Endothelial cell of umbilical vein (primary cell): ENCODE data around the gene PDIA4. TPM values are rescaled to one million over a fixed set of nuclear protein-coding genes. Genes with fewer than 3 reads are reported as not detected.

ENCODE experiments used
- BruUV-seq: library from RNA; stranded (reverse); fragments of 400-500 nt; replicated peaks from 2 replicates; lab custom pipeline; 2021; lab: Mats Ljungman, UMichigan
- CTCF ChIA-PET: fragments of 300-600, 350-600 bp; sonication (Branson Sonifier 250); formaldehyde crosslinking; loops from one replicate; lab custom pipeline; 2021; ENCODE audit warnings: antibody characterized with exemption, inconsistent platforms; lab: Charles Lee
- POLR2A ChIA-PET: fragments of 300-600, 350-600 bp; sonication (Branson Sonifier 250); formaldehyde crosslinking; loops from one replicate; lab custom pipeline; 2021; ENCODE audit warnings: antibody characterized with exemption, inconsistent platforms; lab: Charles Lee
- DNase-seq: peaks from one replicate; pipeline ENCODE4 v3.0.0-alpha.2; 2011; ENCODE audit warnings: low read depth, low spot score
- FAIRE-seq: peaks from 2 replicates; lab custom pipeline; 2011; peaks lifted over from hg19 to GRCh38; lab: Jason Lieb, UNC
- H2AFZ ChIP-seq: 2 replicates; pipeline ENCODE4 v1.6.0; 2012; ENCODE audit warnings: low read depth, low read length, control low read depth, inconsistent platforms
- H3K27ac ChIP-seq: 2 replicates; pipeline ENCODE4 v1.5.1; 2011; ENCODE audit warnings: low read depth, mild to moderate bottlenecking, control low read depth, low read length, moderate library complexity; ENCODE audit not compliant: insufficient read depth
- H3K27me3 ChIP-seq, 2 experiments: 2 replicates each; pipeline versions ENCODE4 v1.6.0 to v1.6.1; 2011; ENCODE audit warnings: low read length in 2 of 2, mixed read lengths in 1 of 2; ENCODE audit not compliant: control insufficient read depth in 2 of 2, insufficient read depth in 2 of 2
- H3K36me3 ChIP-seq, 2 experiments: 2 replicates in 1 of 2; 3 replicates in 1 of 2; pipeline ENCODE4 v1.5.1; 2011; ENCODE audit warnings: low read length in 2 of 2, mild to moderate bottlenecking in 1 of 2, moderate library complexity in 1 of 2; ENCODE audit not compliant: control insufficient read depth in 2 of 2, insufficient read depth in 2 of 2; ENCODE audit errors: extremely low read depth in 1 of 2
- H3K4me1 ChIP-seq: 3 replicates; pipeline ENCODE4 v1.5.1; 2011; ENCODE audit warnings: mild to moderate bottlenecking, low read length; ENCODE audit not compliant: control insufficient read depth, insufficient read depth; ENCODE audit errors: extremely low read depth
- H3K4me2 ChIP-seq: 2 replicates; pipeline ENCODE4 v1.6.1; 2011; ENCODE audit warnings: low read length, control low read depth, mixed read lengths; ENCODE audit not compliant: insufficient read depth
- H3K4me3 ChIP-seq, 3 experiments: fragments of 200-600 bp in 1 of 3; sonication (generic), shearing (Covaris generic) in 1 of 3; replicated peaks in 1 of 3; 2 replicates each; pipeline ENCODE4 v1.5.1; 2011 to 2016; ENCODE audit warnings: control low read depth in 3 of 3, low read length in 3 of 3, mild to moderate bottlenecking in 2 of 3, inconsistent platforms in 1 of 3, low read depth in 1 of 3, moderate library complexity in 1 of 3; ENCODE audit not compliant: insufficient read depth in 1 of 3
- H3K79me2 ChIP-seq: 2 replicates; pipeline ENCODE4 v1.6.0; 2012; ENCODE audit warnings: low read length, inconsistent platforms; ENCODE audit not compliant: control insufficient read depth, insufficient read depth
- H3K9ac ChIP-seq: replicated peaks from 2 replicates; pipeline ENCODE3; 2011; ENCODE audit warnings: low read length, control low read depth; ENCODE audit not compliant: insufficient read depth; ENCODE audit errors: extremely low read depth
- H3K9me1 ChIP-seq: replicated peaks from 3 replicates; pipeline ENCODE4 v1.6.0; 2011; ENCODE audit warnings: mild to moderate bottlenecking, low read length; ENCODE audit not compliant: control insufficient read depth, insufficient read depth; ENCODE audit errors: extremely low read depth
- H3K9me3 ChIP-seq: replicated peaks from 2 replicates; pipeline ENCODE4 v1.5.1; 2012; ENCODE audit warnings: low read length, inconsistent platforms; ENCODE audit not compliant: control insufficient read depth, insufficient read depth
- H4K20me1 ChIP-seq: replicated peaks from 2 replicates; pipeline ENCODE3; 2011; ENCODE audit warnings: mild to moderate bottlenecking, low read length; ENCODE audit not compliant: control insufficient read depth, insufficient read depth; ENCODE audit errors: extremely low read depth
- CTCF ChIP-seq, 2 donors: IDR thresholded peaks; 1 replicate in 1 of 2; 2 replicates in 1 of 2; pipeline ENCODE4 v1.5.1; 2011; ENCODE audit warnings: low read length in 2 of 2, mild to moderate bottlenecking in 2 of 2, moderate library complexity in 2 of 2, control low read depth in 1 of 2, inconsistent platforms in 1 of 2, low read depth in 1 of 2; ENCODE audit not compliant: insufficient read depth in 1 of 2; ENCODE audit errors: extremely low read depth in 1 of 2
- EZH2 ChIP-seq: IDR thresholded peaks from 2 replicates; pipeline ENCODE4 v1.6.1; 2012; ENCODE audit warnings: borderline replicate concordance, low read depth, mild to moderate bottlenecking, moderate library complexity, low read length, inconsistent platforms; ENCODE audit not compliant: severe bottlenecking
- FOS ChIP-seq: IDR thresholded peaks from 2 replicates; pipeline ENCODE4 v1.6.1; 2011; ENCODE audit warnings: mild to moderate bottlenecking, low read length, moderate library complexity, borderline replicate concordance; ENCODE audit not compliant: insufficient read depth
- GATA2 ChIP-seq: IDR thresholded peaks from 2 replicates; pipeline ENCODE4 v1.7.0; 2011; ENCODE audit warnings: low read depth, mild to moderate bottlenecking, moderate library complexity, mixed read lengths, low read length; ENCODE audit not compliant: insufficient read length, insufficient read depth
- JUN ChIP-seq: IDR thresholded peaks from 2 replicates; pipeline ENCODE4 v1.6.1; 2011; ENCODE audit warnings: borderline replicate concordance, low read depth; ENCODE audit not compliant: insufficient read length, insufficient read depth
- MAX ChIP-seq: IDR thresholded peaks from 2 replicates; pipeline ENCODE4 v1.6.1; 2011; ENCODE audit not compliant: insufficient read depth, insufficient read length
- MYC ChIP-seq: IDR thresholded peaks from one replicate; pipeline ENCODE4 v1.6.1; 2011; ENCODE audit warnings: mild to moderate bottlenecking, low read depth, low read length
- POLR2A ChIP-seq: IDR thresholded peaks from 2 replicates; pipeline ENCODE4 v1.6.1; 2012; ENCODE audit warnings: low read depth, mild to moderate bottlenecking, control low read depth, low read length
- POLR2AphosphoS5 ChIP-seq: IDR thresholded peaks from 2 replicates; pipeline ENCODE4 v1.6.1; 2012; ENCODE audit warnings: low read depth, mild to moderate bottlenecking, control low read depth, low read length, moderate library complexity; ENCODE audit not compliant: insufficient read depth
- dilution Hi-C: fragments of 300-500 bp; cut with MboI; formaldehyde crosslinking; loops from one replicate; pipeline ENCODE4 v1.15.0; 2019; ENCODE audit warnings: low sequenced_read_pairs; ENCODE audit not compliant: extremely low pct_ligation_motif_present
- intact Hi-C: fragments of 100-400 bp; cut with micrococcal nuclease; formaldehyde crosslinking; loops from one replicate; pipeline ENCODE4 v1.10.0; 2022
- polyA plus RNA-seq, 4 experiments: library from polyadenylated mRNA; depleted of rRNA in 3 of 4; stranded (reverse) in 3 of 4; unstranded in 1 of 4; fragments of >200 nt; gene quantifications; 2 replicates each; pipeline versions ENCODE4 v1.2.1 to v1.2.3, GENCODE V29; 2011 to 2012; ENCODE audit warnings: missing spikeins in 1 of 4
- total RNA-seq: library from RNA; stranded (reverse); gene quantifications from 2 replicates; pipeline ENCODE4 v1.2.3, GENCODE V29; 2021

PDIA4 gene
- total and polyA plus RNA-seq, 2 donors (not counting 3 experiments of a cell fraction or from before 2014, with no cell fraction given): 217 to 308 TPM

GRCh38 chr7:149027611-149028345 is 527 bp downstream of the PDIA4 start:
- no peaks in the 10 kb centered on the region for H3K36me3 ChIP-seq
- peaks cover 50% of the 10 kb centered on the region for H3K79me2 ChIP-seq
- no TSS peak for BruUV-seq
- H3K4me2 ChIP-seq: peak overlapping the region; percentile 86
- peak; percentile 51 for DNase-seq
- H3K4me3 ChIP-seq: peak overlapping the region; percentile 62 to 91 (median 80)
- ChIA-PET POLR2A (interaction anchor here (2.4 kb wide), 1 partner anchor 38 kb away, joined by 7 read pairs; no protein-coding TSS in a partner anchor), CTCF (interaction anchor here (4.9 to 7.6 kb wide), 2 partner anchors 21 to 38 kb away, joined by 40 to 79 read pairs; no protein-coding TSS in a partner anchor)
- intact Hi-C loops (loop anchor here (1.0 to 10.0 kb wide), 10 partner anchors 22 to 467 kb away; partner anchors contain the start of genes EZH2, ZNF282, ZNF398 and ZNF425), dilution Hi-C loops (no loop called here)
- TF ChIP-seq CTCF (IDR thresholded peaks at IDR 0.05; ENCODE audit: extremely low read depth in 1 of 2, insufficient read depth in 1 of 2, low read depth in 1 of 2, low read length in 2 of 2): no peak
- no peak for TF ChIP-seq MAX
- TF ChIP-seq POLR2AphosphoS5: no peak
- no peak for TF ChIP-seq FOS
- no peak for TF ChIP-seq MYC
- TF ChIP-seq EZH2: no peak
- TF ChIP-seq JUN: no peak
- no peak for TF ChIP-seq POLR2A
- no peak for TF ChIP-seq GATA2
- H2AFZ ChIP-seq: peak overlapping the region; percentile 53
- no peaks in the 10 kb centered on the region for H4K20me1 ChIP-seq
- H3K4me1 ChIP-seq: peaks cover 12% of the 10 kb centered on the region
- H3K27ac ChIP-seq: peak overlapping the region; percentile 56
- peak; percentile 52 for FAIRE-seq
- H3K27me3 ChIP-seq: no peaks in the 10 kb centered on the region
- peak overlapping the region; percentile 88 for H3K9ac ChIP-seq
- H3K9me3 ChIP-seq: no peaks in the 10 kb centered on the region
- H3K9me1 ChIP-seq: no peaks in the 10 kb centered on the region
